HG02642 (cell line): Measurements from ENCODE around the gene SDR9C7.
"Not testable (repeated sequence)": the region's sequence is repeated elsewhere in the genome, so short reads cannot be mapped to it uniquely, and the experiment has no call there.

Source experiments
- ATAC-seq: cut with Tn5 transposase; IDR thresholded peaks from one replicate; pipeline ENCODE4 v1.9.1; 2021; ENCODE audit warnings: mild to moderate bottlenecking; ENCODE audit not compliant: unreplicated experiment, poor library complexity

Gene SDR9C7

DNA sequence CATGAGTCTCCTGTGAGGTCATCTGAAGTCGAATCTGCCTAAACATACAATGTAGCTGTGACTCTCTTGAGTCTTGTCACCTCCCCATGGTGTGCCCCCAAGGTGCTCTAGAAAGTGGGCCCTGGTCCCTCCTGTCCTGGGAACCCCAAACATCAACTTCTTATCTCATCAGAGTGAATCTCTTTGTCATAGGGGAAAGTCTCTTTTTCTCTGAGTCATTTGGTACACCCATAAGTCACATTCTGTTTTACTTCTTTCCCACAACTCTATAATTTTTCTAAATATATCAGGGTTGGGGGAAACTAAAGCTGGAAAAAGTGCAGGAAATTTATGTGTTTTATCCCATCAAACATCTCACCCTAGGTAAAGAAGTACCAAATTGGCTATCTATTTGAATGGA is 12.9 kb downstream of the SDR9C7 start:
- no peak for ATAC-seq

DNA sequence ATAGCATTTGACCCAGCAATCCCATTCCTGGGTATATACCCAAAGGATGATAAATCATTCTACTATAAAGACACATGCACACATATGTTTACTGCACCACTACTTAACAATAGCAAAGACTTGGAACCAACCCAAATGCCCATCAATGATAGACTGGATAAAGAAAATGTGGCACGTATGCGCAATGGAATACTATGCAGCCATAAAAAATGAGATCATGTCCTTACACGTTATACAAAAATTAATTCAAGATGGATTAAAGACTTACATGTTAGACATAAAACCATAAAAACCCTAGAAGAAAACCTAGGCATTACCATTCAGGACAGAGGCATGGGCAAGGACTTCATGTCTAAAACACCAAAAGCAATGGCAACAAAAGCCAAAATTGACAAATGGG is 16.1 kb downstream of the SDR9C7 start:
- not testable (repeated sequence) for ATAC-seq

GRCh38 chr12:56916996-56917333 is 17.2 kb downstream of the SDR9C7 start:
- no peak for ATAC-seq

- ATAC-seq = no peak
These were observed 17.8 kb downstream of the SDR9C7 start for GRCh38 chr12:56916296-56916995.

DNA sequence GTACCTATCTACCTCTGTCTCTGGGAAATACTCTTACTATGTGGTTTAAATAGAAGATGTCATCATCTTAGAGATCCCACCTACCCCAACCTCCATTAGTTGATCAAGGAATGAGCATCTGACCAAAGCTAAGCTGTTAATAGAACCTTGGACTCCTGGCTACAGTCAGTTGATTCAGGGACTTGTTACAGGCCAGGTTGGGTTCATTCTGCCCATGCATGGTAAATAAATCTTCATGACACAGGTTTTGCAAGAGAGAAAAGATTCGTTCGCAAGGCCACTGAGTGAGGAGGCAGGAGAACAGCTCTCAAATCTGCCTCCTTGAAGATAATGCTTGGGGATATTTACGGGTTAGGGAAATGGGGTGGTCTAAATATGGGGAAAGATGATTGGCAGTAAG is 19.5 kb downstream of the SDR9C7 start:
- no peak for ATAC-seq

DNA sequence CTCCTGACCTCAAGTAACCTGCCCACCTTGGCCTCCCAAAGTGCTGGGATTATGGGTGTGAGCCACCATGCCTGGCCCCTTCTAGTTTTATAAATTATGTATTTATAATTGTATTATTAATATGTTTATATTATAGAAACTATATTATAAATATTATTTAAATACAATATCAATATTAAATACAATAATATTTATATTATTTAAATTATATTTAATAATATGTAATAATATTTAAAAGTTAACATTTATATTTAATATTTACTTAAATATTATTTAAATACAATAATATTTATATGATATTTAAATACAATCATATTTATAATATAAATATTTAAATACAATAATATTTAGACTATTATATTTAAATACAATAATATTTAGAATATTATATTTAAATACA is 20.0 kb downstream of the SDR9C7 start:
- no peak for ATAC-seq

GRCh38 chr12:56909403-56909802 is 24.8 kb downstream of the SDR9C7 start:
- not testable (repeated sequence) for ATAC-seq

- no peak for ATAC-seq
These were observed 26.1 kb downstream of the SDR9C7 start for GRCh38 chr12:56908136-56908535.

DNA sequence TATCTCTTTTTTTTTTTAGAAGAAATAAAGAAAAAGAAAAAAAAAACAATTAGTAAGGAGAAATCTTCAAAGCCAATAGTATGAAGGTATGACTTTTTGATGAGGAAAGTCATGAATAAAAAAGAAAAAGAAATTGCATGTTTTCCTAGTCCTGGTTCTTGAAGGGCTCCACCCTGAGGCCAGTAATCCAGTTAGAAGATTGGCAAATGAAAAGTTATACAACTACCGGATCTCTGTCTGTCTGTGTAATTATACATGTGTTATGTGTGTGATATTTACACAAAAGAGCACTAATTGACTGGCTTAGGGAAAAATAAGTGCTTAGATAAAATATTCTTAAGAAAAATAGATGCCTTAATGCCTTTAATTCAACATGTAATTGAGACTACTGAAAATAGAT is 28.4 kb downstream of the SDR9C7 start:
- no peak for ATAC-seq

DNA sequence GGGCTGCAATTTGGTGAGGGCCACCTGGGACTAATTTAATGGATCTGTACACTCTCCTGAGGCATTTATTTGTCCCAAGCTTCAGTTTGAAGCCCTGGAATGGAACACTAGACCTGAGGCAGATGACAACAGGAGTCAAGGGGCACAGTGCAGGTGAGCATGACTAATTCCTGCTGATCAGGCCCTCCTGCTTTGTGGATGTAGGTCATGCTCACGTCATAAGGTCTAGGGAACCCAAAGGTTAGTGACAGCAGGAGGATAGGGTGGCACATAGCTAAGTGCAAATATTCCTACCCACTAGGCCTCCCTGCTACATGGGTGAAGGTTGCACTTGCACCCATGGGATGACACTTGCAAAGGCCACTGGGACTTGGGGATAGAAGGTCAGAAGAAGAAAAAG is 30.8 kb downstream of the SDR9C7 start:
- no peak for ATAC-seq

GRCh38 chr12:56901313-56901712 is 32.9 kb downstream of the SDR9C7 start:
- not testable (repeated sequence) for ATAC-seq

- ATAC-seq = no peak
These were observed 33.6 kb downstream of the SDR9C7 start for GRCh38 chr12:56900583-56900982.

DNA sequence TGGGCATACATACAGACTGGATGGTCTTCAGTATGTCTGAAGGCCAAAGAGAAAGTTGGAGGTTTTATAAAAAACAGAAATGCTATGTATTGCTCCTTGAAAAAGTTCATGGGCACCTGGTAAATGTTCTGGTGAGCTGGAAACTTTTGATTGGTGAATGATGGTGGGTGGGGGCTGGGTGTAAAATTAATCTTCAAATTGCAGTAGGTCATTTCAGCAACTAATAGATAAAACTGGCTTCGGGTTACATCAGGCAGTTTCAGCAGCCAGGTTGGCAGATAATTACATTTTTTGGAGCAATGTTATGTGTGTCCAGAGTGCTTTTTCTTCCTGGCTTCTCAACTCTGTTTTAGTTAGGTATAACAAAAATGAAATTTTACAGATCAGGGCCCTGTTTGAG is 35.3 kb downstream of the SDR9C7 start:
- no peak for ATAC-seq

- no peak for ATAC-seq
These were observed 36.3 kb downstream of the SDR9C7 start for GRCh38 chr12:56897844-56898361.

GRCh38 chr12:56896082-56896481 is 38.1 kb downstream of the SDR9C7 start:
- no peak for ATAC-seq

- no peak for ATAC-seq
These were observed 39.4 kb downstream of the SDR9C7 start for GRCh38 chr12:56894698-56895368.

DNA sequence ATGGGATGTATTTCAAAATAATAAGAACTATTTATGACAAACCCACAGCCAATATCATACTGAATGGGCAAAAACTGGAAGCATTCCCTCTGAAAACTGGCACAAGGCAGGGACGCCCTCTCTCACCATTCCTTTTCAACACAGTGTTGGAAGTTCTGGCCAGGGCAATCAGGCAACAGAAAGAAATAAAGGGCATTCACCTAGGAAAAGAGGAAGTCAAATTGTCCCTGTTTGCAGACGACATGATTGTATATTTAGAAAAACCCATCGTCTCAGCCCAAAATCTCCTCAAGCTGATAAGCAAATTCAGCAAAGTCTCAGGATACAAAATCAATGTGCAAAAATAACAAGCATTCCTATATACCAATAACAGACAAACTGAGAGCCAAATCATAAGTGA is 42.3 kb downstream of the SDR9C7 start:
- not testable (repeated sequence) for ATAC-seq

DNA sequence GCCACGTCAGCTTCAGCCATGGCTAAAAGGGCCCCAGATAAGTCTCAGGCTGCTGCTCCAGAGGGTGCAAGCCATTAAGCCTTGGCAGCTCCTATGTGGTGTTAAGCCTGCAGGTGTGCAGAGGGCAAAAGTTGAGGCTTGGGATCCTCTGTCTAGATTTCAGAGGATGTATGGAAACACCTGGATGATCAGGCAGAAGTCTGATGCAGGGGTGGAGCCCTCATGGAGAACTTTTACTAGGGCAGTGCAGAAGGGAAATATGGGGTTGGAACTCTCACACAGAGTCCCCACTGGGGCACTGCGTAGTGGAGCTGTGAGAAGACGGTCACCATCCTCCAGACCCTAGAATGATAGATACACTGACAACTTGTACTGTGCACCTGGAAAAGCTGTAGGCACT is 47.9 kb downstream of the SDR9C7 start:
- ATAC-seq = no peak

DNA sequence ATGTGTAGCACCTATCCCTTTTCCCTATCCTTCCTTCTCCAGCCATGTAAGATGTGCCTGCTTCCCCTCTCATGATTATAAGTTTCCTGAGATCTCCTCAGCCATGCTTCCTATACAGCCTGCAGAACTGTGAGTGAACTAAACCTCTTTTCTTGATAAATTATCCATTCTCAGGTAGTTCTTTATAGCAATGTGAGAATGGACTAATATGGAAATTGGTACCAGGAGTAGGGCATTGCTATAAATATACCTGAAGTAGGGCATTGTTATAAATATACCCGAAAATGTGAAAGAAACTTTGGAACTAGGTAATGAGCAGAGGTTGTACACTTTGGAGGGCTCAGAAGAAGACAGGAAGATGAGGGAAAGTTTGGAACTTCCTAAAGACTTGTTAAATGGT is 48.9 kb downstream of the SDR9C7 start:
- no peak for ATAC-seq

GRCh38 chr12:56884421-56884820 is 49.8 kb downstream of the SDR9C7 start:
- ATAC-seq = no peak

GRCh38 chr12:56882407-56882806 is 51.8 kb downstream of the SDR9C7 start:
- ATAC-seq = not testable (repeated sequence)
